ENCODE data around the gene SNX25.

GRCh38 chr4:185186769-185187168 lies 22.6 kb upstream of the SNX25 start:
- TF ChIP-seq CTCF (IDR thresholded peaks at IDR 0.05; ENCODE audit: insufficient read depth, low read depth, low read length), result no peak
- TF ChIP-seq EZH2 (IDR thresholded peaks at IDR 0.05; ENCODE audit: insufficient read depth, low read length), result no peak
